ENCODE results near the gene PLD3.

DNA sequence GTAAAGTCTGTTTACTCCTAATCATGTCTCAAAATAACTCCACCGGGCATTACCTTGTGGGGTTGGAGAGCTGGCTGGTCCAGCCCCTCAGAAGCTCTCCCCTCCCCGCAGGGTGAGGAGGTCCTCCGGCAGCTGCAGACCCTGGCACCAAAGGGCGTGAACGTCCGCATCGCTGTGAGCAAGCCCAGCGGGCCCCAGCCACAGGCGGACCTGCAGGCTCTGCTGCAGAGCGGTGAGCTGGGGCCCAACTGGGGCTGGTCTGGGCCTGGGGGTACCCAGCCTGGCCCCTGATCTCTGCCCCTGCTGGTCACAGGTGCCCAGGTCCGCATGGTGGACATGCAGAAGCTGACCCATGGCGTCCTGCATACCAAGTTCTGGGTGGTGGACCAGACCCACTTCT lies 21.3 kb downstream of the PLD3 start:
- TF ChIP-seq EZH2 (IDR thresholded peaks at IDR 0.05; ENCODE audit: insufficient read depth, poor library complexity, severe bottlenecking), result no peak
- TF ChIP-seq EZH2phosphoT487 (IDR thresholded peaks at IDR 0.05; ENCODE audit: insufficient read depth, low read depth), result no peak
